Measurements from ENCODE around the gene ANKRD28.
"Not testable (repeated sequence)": the region's sequence is repeated elsewhere in the genome, so short reads cannot be mapped to it uniquely, and the experiment has no call there.

The ANKRD28 gene

DNA sequence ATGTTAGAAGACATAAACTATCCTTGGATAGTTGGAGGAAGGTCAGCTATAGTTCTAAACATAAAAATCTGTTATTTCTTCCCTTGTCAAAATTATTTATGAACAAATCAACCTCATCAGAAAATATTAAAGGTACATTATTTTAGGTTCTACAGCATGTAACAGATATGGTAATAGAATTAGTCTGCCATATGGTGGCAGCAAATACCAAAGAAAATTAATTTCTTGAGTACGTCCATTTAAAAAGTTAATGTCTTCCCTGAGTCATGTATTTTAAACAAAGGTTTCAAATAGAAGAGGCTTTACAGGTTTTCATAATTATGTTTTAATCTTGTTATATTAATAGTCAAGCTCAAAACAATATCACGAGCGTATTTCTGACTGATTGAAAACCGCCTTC is 17.9 kb upstream of the ANKRD28 start:
- in situ Hi-C loops (cut with HindIII; ENCODE audit: low sequenced_read_pairs), result no loop called here
- TF ChIP-seq CTCF (IDR thresholded peaks at IDR 0.05; ENCODE audit: low read depth, low read length, missing control alignments), result no peak
- no peak overlapping the region for H3K4me3 ChIP-seq (ENCODE audit: low read depth, low read length)
- DNase-seq (ENCODE audit: low read depth), result peak; percentile 78

DNA sequence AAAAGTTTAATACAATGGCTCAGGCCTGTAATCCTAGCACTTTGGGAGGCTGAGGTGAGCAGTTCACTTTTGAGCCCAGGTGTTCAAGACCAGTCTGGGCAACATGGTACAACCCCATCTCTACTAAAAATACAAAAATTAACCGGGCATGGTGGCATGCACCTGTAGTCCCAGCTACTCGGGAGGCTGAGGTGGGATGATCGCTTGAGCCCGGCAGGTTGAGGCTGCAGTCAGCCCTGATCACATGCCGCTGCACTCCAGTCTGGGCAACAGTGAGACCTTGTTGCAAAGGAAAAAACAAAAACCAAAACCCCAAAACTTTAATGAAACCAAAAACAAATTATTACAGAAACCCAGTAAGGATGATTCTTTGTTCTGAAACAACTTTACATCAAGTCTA is 15.3 kb upstream of the ANKRD28 start:
- DNase-seq (ENCODE audit: low read depth); in situ Hi-C loops (cut with HindIII; ENCODE audit: low sequenced_read_pairs): not testable (repeated sequence)

GRCh38 chr3:15812183-15812582 is 14.4 kb upstream of the ANKRD28 start:
- no peak for TF ChIP-seq CTCF (IDR thresholded peaks at IDR 0.05; ENCODE audit: low read depth, low read length, missing control alignments)
- no peak for DNase-seq (ENCODE audit: low read depth)
- in situ Hi-C loops (cut with HindIII; ENCODE audit: low sequenced_read_pairs), result no loop called here
- H3K4me3 ChIP-seq (ENCODE audit: low read depth, low read length), result no peak overlapping the region

More for the DNA sequence above, 15.3 kb upstream of the ANKRD28 start:
- not testable (repeated sequence) for H3K4me3 ChIP-seq (ENCODE audit: low read depth, low read length)

DNA sequence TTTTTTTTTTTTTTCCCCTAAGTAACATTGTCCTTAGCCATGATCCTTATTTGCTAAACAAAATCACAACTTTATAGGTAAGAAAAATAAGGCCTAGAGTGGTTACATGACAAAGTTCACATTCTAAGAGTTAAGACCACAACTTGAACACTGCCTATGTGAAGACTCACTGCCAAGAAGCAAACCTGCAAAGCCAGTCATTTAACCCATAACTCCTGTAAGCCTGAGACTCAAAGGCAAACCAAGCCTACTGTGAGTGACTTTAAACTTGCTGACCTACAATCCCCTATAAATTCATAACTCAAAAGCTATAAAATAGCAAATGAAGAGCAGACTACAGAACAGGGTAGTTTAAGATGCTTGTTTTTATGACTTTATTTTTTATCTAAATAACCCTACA is 12.9 kb upstream of the ANKRD28 start:
- no peak for DNase-seq (ENCODE audit: low read depth)
- H3K4me3 ChIP-seq (ENCODE audit: low read depth, low read length), result no peak overlapping the region
- TF ChIP-seq CTCF (IDR thresholded peaks at IDR 0.05; ENCODE audit: low read depth, low read length, missing control alignments), result no peak
- in situ Hi-C loops (cut with HindIII; ENCODE audit: low sequenced_read_pairs), result no loop called here

GRCh38 chr3:15809313-15809712 is 11.5 kb upstream of the ANKRD28 start:
- H3K4me3 ChIP-seq (ENCODE audit: low read depth, low read length), result no peak overlapping the region
- in situ Hi-C loops (cut with HindIII; ENCODE audit: low sequenced_read_pairs), result no loop called here
- DNase-seq (ENCODE audit: low read depth), result no peak
- no peak for TF ChIP-seq CTCF (IDR thresholded peaks at IDR 0.05; ENCODE audit: low read depth, low read length, missing control alignments)

DNA sequence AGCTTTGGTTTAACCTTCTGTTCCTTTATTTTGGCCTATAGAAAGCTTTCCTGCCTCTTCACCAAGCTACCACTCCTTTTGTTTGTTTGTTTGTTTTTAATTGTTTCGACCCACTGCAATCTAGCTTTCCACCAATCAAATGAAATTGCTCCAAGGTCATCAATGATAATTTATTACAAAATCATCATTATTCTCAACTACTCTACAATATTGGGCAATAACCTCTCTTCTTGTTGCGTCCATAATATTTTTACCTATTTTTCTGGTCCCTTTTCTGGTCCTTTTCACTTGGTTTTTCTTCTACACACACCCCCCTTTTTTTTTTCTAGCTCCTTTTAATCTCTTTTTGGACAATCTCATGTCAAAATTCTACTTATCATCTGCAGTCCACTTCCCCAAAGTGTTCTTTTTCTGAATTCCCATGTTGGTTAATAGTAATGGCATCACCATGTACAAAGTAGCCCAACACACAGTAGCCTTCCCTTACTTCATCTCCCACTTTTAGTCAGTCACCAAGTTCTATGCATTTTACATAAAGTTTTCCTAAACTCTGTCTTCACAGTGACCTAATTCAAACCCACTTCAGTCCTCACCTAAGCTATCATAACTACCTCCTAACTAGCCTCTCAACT is 11.0 kb upstream of the ANKRD28 start:
- H3K4me3 ChIP-seq (ENCODE audit: low read depth, low read length), result no peak overlapping the region
- in situ Hi-C loops (cut with HindIII; ENCODE audit: low sequenced_read_pairs), result no loop called here
- TF ChIP-seq CTCF (IDR thresholded peaks at IDR 0.05; ENCODE audit: low read depth, low read length, missing control alignments), result no peak
- DNase-seq (ENCODE audit: low read depth), result no peak

- no peak overlapping the region for H3K4me3 ChIP-seq (ENCODE audit: low read depth, low read length)
- in situ Hi-C loops (cut with HindIII; ENCODE audit: low sequenced_read_pairs), result no loop called here
- no peak for DNase-seq (ENCODE audit: low read depth)
- TF ChIP-seq CTCF (IDR thresholded peaks at IDR 0.05; ENCODE audit: low read depth, low read length, missing control alignments), result no peak
These were observed 8.0 kb upstream of the ANKRD28 start for GRCh38 chr3:15805756-15806266.

Measured in astrocyte of the cerebellum (primary cell).